UCSD-AML1 (cell line): Measurements from ENCODE around the gene THSD7A.

Experiments used
- DNase-seq: peaks from one replicate; lab custom pipeline; 2025; ENCODE audit not compliant: unreplicated experiment; lab: John Stamatoyannopoulos, UW

The THSD7A gene

DNA sequence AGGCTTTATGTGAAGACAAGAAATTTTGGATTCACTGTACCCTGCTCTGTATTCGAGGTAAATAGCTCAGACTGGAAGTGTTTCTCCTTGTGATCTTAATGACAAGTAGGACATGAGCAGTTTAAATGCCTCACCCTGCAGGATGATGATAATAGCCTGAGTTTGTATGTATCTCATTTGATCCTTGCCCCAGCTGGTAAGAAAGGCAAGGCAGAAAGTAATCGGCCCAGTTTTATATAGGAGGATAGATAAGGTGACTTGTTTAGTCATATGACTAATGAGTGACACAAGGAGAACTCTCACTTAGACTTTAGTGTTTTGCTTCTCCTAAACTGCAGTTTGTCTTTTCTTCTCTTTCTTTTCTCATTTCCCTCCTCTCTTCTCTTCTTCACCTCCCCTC, 485.7 kb downstream of the THSD7A start:
- no peak for DNase-seq

DNA sequence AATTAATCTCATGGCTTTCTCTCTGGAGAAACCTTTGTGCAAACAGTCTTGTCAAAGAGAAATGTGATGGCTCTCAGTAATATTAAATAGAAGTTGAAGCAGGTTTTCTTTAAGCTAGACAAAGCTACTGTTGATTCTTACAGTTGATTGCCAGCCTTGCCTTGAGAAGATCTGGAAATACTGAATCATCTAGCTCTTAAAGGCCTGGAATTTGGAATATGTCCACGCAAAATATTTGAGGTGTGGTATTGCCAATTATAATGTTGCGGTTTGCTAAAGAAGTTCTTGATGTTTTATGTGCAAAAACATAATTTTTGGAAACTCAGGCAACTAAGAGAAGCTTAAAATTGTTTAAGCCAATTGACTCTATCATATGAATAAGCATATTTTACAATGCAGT, 486.4 kb downstream of the THSD7A start:
- DNase-seq = no peak

DNA sequence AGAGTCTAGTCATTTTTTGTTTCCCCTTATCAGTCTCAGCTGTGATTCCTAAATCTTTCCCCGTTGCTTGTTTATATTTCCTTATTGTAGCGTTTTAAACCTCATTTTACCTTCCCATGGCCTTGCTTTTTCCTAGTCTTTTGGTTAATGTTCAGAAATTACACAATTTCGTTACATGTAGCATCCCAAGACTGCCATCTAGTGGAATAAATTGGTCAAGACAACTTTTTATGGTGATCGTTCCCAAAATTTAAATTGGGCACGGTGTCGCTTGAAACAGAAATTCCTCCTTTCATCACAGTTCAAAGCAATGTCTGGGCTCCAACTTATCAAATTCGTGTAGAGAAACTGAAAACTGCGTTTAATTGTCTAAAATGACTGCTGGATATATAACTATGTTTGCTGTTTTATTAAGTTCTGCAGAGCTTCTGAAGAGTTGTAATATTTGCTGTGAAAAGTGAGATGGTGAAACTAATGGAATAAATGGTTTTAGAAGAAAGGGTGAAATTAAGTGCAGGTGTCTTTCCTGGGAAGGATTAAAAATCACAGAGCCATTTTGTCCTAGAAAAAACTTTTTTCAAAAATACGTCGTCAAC, 488.1 kb downstream of the THSD7A start:
- no peak for DNase-seq

DNA sequence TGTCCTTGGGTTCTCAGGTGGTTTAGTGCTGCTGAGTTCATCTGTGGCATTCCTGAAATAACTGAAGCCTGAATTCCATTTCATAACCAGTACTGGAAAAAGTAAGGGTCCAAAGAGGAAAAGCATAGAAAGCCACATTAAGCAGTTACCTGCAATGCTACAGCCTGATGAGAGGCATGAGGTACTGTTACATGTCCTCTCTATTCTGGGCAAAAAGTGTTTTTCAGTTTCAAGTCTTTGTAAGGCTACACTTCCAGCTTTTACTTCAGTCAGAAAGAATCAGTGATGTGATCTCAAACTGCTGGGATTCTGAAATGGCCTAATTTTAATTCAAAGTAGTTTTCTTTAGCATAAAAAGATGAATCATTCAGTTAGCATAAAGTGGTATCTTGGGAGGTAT, 488.9 kb downstream of the THSD7A start:
- DNase-seq = no peak

DNA sequence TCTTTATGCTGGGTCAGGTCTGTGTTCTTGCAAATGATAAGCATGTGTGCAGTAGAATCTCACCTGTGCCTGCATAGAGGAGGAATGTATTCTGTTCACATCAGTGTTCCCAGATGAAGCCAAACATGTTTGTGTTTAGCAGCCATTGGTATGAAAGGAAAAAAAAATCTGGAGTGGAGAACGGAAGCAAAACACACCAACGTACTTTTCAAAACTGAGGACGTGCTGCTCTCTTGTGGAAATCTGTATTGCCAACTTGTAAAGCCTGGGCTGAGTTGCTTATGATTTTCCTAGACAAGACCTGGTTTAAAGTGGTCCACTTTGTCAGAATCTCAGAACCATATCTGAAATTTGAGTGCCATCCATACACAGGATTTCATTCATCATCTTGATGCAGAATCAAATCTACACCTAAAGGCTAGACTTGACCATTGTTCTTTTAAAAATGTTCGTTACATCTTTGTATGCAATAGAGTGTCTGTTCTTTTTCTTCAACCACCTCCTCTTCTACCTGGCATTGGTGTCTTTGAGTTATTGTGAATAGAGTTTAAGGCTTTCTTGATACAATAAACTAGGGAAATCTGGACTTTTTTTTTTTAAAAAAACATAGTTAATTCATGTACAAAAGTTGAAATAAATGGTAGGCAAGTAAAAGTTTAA, 490.6 kb downstream of the THSD7A start:
- DNase-seq = no peak

DNA sequence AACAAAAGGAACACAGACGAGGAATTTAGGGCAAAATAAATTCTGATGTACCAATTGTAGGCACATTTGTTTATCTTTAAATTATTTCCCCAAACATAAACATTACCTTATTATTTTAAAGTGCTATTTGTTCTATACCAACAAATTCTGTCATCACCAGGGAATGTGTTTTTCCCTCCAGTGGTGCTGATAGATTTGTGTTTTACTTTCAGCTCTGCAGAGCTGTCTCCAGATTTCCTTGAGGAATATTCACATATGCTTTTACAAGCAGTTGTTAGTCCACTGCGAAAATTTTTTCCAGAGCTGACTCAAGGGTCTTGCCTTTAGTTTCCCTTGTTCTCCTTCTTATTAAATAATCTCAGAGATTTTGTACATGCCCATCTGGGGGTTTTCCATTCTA, 495.6 kb downstream of the THSD7A start:
- DNase-seq = no peak

DNA sequence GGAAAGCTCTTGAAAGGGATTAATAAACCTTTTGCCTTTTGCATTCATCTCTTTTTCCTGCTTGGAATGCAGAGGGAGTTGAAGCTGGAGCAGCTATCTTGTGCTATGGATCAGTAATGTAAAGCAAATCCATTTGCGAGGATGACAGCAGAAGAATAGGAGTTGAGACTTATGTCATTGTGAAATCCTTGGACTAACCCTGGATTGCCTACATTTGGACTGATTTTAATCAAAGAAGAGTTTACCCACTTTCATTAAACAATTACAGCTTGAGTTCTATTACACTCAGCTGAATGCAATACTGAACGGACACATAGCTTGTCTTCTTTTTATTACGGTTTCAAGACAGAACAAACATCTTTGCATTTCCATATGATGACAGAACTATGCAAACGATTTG, 496.1 kb downstream of the THSD7A start:
- no peak for DNase-seq

DNA sequence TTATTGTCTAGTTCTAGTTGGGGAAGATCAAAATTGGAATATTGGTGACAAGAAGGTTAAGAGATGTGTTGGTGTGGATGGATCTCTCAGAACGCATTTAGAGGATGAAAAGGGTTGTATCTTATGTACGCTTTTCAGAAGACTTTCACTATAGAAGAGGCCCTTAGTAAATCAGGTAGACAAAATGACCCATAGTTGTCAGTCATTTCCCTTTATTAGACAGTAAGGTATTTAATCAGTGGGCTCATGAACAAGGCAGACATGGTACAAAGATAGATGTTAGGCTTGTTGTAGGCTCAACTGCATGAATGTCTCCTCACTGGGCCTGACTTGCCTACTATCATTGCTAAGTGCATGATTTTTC, 499.2 kb downstream of the THSD7A start:
- DNase-seq = no peak

DNA sequence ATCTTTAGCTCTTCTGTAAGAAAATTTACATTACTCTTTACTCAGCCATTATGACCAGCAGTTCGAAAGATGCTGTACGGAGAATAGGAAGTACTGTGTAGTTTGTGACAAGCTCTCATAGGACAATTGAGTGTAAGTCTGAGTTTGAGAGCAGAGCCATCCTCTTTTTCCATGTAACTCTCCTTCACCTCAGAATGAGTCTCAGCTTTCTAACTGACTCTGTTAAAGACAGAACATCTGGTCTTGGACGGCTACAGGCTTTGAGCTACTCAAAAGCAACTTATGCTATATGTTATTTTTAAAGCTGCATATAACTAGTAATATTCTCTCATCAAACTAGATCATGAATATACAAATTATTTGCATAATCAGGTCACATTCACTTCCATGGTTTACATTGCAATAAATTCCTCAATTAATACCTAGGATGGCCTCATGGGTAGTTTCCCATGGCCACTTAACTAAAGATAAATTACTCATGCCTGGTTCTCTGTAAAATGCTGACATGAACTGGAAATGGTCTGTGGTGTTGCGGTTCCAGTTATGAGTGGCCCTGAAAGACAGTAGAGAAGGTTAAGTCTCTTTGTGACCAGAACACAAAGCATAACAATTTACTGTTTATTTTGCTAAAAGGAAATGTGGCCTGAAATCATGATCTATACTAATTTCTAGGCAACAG, 499.7 kb downstream of the THSD7A start:
- no peak for DNase-seq

DNA sequence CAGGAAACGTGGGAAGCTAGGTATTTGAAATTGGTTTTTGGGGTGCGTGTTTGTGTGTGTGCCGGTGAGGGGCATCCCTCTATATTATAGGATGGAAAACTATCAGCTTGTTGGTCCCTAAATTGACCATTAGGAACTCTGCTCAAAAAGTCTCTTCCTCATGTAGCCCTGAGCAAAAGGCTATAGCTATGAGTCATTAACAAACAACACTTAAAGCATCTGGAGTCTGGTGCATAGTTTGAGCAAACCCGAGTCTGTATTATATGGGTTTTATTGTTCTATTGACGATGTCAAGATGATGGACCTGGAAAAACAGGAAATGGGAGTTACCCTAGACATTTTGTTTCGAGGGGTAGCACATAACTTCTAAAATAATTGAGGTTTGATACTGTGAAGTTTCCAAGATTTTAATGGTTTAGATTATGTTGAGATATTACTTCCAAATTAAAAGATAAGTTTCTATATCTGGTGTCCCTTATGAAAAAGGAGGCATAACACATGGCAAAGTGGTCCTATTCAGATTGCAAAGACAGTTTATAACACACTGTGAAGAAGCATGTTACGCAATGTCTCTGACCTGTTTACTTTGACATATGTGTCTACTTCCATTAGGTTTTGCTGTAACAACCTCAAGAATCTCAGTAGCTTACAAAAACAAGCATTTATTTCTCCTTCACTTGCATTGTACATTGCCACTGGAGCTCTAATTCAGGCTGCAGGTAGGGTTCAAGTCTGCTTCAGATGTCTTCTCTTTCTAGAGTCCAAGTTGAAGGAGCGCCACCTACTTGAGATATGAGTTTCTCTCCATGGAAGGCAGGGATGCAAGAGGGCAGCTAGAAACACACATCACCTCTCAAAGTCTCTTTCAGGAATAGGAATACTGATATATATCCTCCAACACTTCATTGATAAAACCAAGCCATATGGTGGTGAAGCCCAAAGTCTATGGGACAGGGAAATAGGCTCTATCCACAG, 500.6 kb downstream of the THSD7A start:
- DNase-seq = no peak

DNA sequence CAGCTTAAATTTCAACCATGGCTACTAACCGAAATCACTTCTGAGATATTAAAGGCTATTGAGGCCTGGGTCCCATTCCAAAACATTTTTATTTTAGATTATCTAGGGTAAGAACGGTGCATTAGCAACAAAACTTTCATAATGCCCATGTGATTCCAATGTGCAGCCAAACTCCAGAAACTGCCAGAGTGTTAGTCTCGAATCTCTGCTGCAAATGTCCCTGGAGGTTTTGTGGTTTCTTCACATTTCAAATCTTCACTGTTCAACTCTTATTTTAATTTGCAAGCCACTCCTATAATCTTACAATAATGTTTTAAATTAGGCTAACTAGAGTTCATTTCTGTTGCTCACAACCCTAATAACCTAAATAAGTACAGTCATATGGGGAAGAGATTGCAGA, 501.3 kb downstream of the THSD7A start:
- DNase-seq = no peak

DNA sequence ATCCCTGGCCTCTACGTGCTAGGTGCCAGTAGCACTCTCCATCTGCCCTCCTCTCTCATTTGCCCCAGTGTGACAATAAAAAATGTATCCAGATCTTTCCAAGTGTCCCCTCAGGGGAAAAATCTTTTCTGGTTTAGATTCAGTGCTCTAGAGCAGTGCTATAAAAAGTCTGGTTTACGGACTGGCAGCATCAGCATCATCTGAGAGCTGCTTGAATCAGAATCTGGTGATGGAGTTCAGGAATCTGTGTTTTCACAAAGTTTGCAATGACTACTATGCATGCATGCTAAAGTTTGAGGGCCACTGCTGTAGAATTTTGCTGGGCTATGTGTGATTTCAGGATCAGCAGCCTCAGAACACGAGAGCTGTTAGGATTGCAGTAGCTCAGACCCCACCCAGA, 501.8 kb downstream of the THSD7A start:
- no peak for DNase-seq

DNA sequence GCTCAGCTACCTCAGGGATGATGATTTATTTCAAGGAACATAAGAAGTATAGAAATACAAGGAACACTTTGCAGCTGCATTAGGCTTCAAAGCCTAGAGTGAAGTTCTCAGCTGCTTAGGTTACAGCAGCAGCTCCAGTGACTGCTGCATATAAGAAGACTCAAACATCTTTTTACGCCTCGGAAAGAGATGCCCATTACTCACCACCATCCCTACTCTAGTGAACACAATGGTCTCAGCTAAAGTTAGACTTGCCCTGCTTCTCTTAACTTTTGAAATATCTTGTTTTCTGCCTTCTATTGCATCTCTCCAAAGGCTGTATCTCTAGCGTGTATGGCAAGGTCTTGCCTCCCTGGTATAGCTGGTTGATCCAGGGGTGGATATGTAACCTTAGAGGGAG, 502.4 kb downstream of the THSD7A start:
- DNase-seq = no peak

DNA sequence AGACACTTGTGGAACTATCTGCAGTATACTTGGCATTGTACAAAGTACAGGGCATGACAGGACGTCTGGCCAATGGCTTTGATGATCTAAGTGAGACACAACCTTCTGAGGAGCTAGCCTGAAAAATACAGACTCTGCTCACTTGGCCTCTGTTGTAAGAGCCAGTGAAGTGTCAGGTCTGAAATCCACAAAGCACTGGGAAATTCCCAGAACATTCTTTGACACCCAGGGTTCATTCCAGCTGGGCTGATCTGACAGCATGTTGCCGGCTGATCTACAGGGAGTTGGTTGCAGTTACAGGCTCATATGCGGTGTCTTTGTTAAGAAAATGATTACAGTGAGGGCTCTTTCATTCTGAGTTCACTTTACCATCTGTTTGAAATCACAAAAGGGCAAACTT, 503.7 kb downstream of the THSD7A start:
- no peak for DNase-seq

DNA sequence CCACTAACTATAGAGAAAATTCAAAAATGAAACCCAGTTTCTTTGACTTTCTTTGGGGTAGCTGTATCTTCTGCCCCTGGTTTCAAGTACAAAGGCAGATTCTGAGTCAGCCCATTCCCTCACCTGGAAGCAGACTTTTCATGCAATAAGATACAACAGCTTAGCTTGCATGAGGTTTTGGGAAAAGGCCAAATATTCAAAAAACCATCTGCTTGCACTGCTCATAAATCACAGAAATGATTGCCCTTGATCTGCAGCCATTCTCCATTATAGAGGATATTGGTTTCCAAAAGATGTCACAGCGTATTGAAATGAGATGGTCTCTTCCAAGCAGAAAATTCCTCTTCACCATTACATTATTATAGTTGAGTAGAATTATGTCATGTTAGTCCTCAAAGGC, 504.4 kb downstream of the THSD7A start:
- DNase-seq = no peak
